Left ventricle myocardium inferior (tissue), 1 donor: Measurements from ENCODE around the gene BCDIN3D. TPM values are rescaled to one million over a fixed set of nuclear protein-coding genes. Genes with fewer than 3 reads are reported as not detected.

ENCODE experiments used
- DNase-seq: peaks from one replicate; pipeline ENCODE4 v3.0.0-alpha.2; 2020
- H3K27ac ChIP-seq: fragments of 200-600 bp; replicated peaks from 2 replicates; pipeline ENCODE4 v1.8.0; 2021
- H3K27me3 ChIP-seq: fragments of 200-600 bp; 2 replicates; pipeline ENCODE4 v1.8.0; 2021; ENCODE audit warnings: low read depth
- H3K36me3 ChIP-seq: fragments of 200-600 bp; 2 replicates; pipeline ENCODE4 v1.8.0; 2021
- H3K4me1 ChIP-seq: fragments of 200-600 bp; 2 replicates; pipeline ENCODE4 v1.8.0; 2021
- H3K4me3 ChIP-seq: fragments of 200-600 bp; 2 replicates; pipeline ENCODE4 v1.8.0; 2021; ENCODE audit warnings: mild to moderate bottlenecking, moderate library complexity
- H3K9me3 ChIP-seq: fragments of 200-600 bp; replicated peaks from 2 replicates; pipeline ENCODE4 v1.8.0; 2021
- CTCF ChIP-seq: fragments of 200-600 bp; IDR thresholded peaks from 2 replicates; pipeline ENCODE4 v1.8.0; 2021; ENCODE audit warnings: antibody characterized with exemption, mild to moderate bottlenecking, borderline replicate concordance
- intact Hi-C: fragments of 100-400 bp; cut with micrococcal nuclease; formaldehyde crosslinking; loops from one replicate; pipeline ENCODE4 v1.11.0; 2022
- total RNA-seq: library from RNA; stranded (reverse); fragmentation: NEBNext Ultra II Directional; extraction: Animal tissue kit (Norgen Biotek cat#: 25700); gene quantifications from one replicate; pipeline ENCODE4 v1.2.1, GENCODE V29; 2021
- donor health status: DM: no; HTN: yes; CAD: no; lungs with severe emphysema.

Gene BCDIN3D
- total RNA-seq, 1 donor from 2014 or later: 2.9 TPM

- Histone ChIP-seq H3K9me3 (no peaks in the 10 kb centered on the region), H3K27me3 (peaks cover 53% of the 10 kb centered on the region), H3K27ac (no peak overlapping the region), H3K4me3 (no peak overlapping the region), H3K4me1 (no peaks in the 10 kb centered on the region), H3K36me3 (no peaks in the 10 kb centered on the region)
- no peak for TF ChIP-seq CTCF
- intact Hi-C loops: no loop called here
- DNase-seq: no peak
Observed at GRCh38 chr12:49889361-49890095, 46.6 kb upstream of the BCDIN3D start.

DNA sequence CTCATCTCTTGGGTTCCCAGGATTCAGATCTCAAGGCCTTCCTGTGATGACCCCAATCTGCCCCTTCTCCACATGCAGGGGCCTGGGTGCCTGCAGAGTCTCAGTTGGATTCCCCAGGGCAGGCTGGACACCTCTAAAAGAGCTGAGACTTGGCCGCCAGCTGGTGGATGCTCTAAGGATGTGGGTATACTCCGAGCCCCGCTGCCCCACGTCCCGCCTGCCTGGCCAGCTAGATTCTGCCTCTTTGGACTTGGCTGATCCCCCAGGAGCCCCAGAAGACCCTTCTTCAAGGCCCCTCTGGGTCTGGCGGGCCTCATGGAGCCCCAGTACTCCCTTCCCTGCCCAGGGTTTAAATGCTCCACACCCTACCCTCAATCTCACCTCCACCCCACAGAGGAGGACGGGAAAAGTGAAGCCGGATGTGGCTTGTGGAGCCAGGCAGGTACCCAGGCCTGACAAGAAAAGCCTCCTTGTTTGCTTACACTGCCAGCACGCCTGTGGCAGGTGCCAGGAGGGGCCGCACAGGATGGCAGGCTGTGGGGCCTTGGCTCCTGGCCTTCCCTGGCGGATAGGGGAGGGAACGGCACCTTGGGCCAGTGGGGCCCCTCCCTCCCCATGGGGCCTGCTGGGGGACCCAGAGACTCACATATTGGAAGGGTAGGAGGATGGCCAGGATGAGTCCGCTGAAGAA lies 45.7 kb upstream of the BCDIN3D start:
- no peak overlapping the region for H3K4me3 ChIP-seq
- H3K36me3 ChIP-seq: no peaks in the 10 kb centered on the region
- H3K4me1 ChIP-seq: no peaks in the 10 kb centered on the region
- peaks cover 62% of the 10 kb centered on the region for H3K27me3 ChIP-seq
- H3K27ac ChIP-seq: no peak overlapping the region
- no peak for TF ChIP-seq CTCF
- intact Hi-C loops: no loop called here
- no peaks in the 10 kb centered on the region for H3K9me3 ChIP-seq
- no peak for DNase-seq

- intact Hi-C loops: no loop called here
- Histone ChIP-seq H3K9me3 (no peaks in the 10 kb centered on the region), H3K27me3 (peaks cover 70% of the 10 kb centered on the region), H3K4me3 (no peak overlapping the region), H3K36me3 (no peaks in the 10 kb centered on the region), H3K27ac (no peak overlapping the region), H3K4me1 (no peaks in the 10 kb centered on the region)
- no peak for DNase-seq
- TF ChIP-seq CTCF: no peak
Observed at GRCh38 chr12:49887536-49888401, 44.9 kb upstream of the BCDIN3D start.

GRCh38 chr12:49887091-49887490 lies 44.2 kb upstream of the BCDIN3D start:
- no peaks in the 10 kb centered on the region for H3K9me3 ChIP-seq
- intact Hi-C loops: no loop called here
- H3K4me1 ChIP-seq: no peaks in the 10 kb centered on the region
- TF ChIP-seq CTCF: no peak
- no peak for DNase-seq
- H3K36me3 ChIP-seq: no peaks in the 10 kb centered on the region
- peaks cover 69% of the 10 kb centered on the region for H3K27me3 ChIP-seq
- no peak overlapping the region for H3K27ac ChIP-seq
- no peak overlapping the region for H3K4me3 ChIP-seq

DNA sequence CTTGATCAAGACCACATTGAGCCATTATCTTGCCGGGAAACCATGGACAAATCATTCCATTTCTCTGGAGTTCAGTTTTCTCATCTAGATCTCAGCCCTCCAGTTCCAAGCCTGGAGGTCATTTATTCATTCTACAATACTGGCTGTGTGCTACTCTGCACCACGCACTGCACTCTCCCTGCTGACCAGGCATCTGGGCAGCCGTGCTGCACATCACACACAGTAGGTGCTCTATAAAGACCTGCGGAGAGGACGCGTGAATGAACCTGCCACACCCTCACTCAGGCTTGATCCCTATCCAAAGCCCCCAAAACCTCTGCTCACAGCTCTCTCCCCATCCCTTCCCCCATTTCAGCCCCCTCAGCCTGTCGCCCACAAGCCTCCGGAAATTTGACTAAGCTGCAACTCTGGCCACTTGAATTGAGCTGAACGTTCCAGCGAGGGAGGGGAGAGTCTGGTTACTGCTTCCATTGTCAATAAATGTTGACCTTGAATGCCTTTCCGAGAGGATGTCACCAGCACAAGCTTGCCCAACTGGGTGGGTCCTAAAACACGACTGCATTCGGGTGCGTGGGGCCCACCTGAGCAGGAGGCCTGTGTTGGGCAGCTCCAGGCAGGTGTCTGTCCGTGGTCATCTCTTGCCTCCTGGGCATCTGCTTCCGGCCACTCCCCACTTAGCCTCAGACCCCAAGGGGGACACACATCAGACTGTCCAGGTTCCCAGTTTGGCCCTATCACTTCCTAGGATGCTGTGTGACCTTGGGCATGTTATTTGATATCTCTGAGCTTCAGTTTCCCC lies 43.0 kb upstream of the BCDIN3D start:
- intact Hi-C loops: no loop called here
- no peak for DNase-seq

More for the DNA sequence above, 43.0 kb upstream of the BCDIN3D start:
- Histone ChIP-seq H3K36me3 (no peaks in the 10 kb centered on the region), H3K4me1 (no peaks in the 10 kb centered on the region), H3K27me3 (peaks cover 62% of the 10 kb centered on the region), H3K4me3 (no peak overlapping the region), H3K27ac (no peak overlapping the region), H3K9me3 (no peaks in the 10 kb centered on the region)
- no peak for TF ChIP-seq CTCF
